Left cardiac atrium (tissue), 4 donors: ENCODE measurements around the gene NHSL2. TPM values are rescaled to one million over a fixed set of nuclear protein-coding genes. Genes with fewer than 3 reads are reported as not detected.
A peak's percentile ranks its signal among the peaks of the same experiment; 100 is the strongest.
"Not testable (repeated sequence)": the region's sequence is repeated elsewhere in the genome, so short reads cannot be mapped to it uniquely, and the experiment has no call there.

ENCODE experiments used
- ATAC-seq, 2 donors: fragments of 200-7000 bp; cut with Tn5 transposase; one replicate each; pipeline ENCODE4 v1.9.1; 2020; ENCODE audit warnings: mild to moderate bottlenecking in 2 of 2, moderate library complexity in 2 of 2
- DNase-seq: peaks from one replicate; pipeline ENCODE4 v3.0.0-alpha.2; 2020
- intact Hi-C, 2 donors: fragments of 100-400 bp; cut with DNase I; formaldehyde crosslinking; loops; one replicate each; pipeline versions ENCODE4 v1.14.1 to v1.15.1; 2022 to 2023
- total RNA-seq, 2 donors: library from RNA; stranded (reverse); fragmentation: NEBNext Ultra II Directional; extraction: Animal tissue kit (Norgen Biotek cat#: 25700); gene quantifications; one replicate each; pipeline ENCODE4 v1.2.1, GENCODE V29; 2021
- donor health status: DM: no; HTN: yes; CAD: no.
- donor health status: DM: no; HTN: yes; CAD: no; lungs with severe emphysema.
- donor health status: DM: yes; HTN: yes; CAD: no.
- donor health status: Dilated cardiomyopathy.

NHSL2 gene
- total RNA-seq, 2 donors from 2014 or later = 6.1 to 8.8 TPM

DNA sequence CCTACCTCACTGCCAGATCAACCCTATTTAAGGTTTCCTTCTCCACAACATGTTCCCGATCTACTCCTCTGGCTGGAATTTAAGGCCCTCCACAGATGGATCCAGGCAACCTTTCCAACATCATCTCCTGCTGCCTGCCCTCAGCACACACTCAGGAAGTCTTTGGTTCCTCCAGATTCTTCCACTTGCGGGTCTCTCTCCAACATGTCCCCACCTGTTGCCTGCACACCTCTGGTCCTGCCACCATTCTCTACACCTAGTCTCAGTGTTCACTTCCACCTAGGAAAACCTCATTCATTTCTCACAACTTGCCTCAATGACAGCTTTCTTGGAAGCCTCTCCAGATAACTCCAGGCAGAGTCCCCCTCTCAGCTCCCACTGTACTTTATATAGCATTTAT lies 140.9 kb downstream of the NHSL2 start:
- no peak for DNase-seq
- intact Hi-C loops = no loop called here

DNA sequence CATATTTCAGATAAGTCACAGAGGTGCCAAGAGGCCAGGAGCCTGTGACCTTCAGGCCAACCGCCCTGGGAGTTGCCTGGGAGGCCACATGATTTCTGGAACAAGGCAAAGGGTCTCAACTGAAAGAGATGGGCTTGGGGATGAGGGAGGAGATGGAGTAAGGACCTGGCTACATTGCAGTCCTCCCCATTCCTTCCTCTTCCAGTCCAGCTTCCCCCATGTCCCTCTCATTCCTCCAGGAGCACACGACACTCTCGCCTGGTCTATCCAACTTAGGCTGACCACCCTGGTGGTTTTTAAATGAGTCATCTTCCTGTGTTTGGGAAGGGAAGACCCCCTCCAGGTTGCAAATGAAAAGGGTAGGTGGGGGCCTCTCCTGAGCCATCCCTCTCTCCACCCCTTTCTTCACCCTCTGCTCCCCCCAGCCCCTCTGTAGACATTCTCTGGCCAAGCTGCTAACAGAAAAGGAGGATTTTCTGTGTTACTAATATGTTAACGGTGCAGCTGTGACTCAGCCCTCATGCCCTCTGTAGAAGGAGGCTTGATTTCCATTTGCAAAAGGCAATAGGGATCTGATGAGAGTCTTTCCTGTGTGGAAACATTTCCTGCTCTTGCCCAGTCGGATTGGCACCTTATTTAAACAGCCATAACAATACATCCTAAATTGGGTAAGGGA lies 141.9 kb downstream of the NHSL2 start:
- DNase-seq (no peak), ATAC-seq (no peak)
- intact Hi-C loops = no loop called here

More for the DNA sequence above, 140.9 kb downstream of the NHSL2 start:
- ATAC-seq = no peak

DNA sequence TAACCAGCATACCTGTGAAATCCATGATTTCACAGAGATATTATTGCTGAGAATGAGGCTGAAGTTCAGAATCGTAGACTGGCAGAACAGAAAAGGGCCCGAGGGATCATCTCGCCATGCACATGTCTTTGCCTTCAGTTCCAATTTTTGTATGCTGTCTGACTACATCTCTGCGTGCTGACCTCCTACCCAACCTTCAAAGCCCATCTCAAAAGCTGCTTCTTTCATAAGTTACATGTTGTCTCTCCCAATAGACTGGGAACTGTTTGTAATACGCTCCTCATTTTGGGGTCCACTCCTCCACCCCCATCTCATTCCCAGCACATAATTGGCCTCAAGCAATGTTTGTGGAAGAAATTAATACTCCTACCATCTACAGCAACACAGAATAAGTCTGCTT lies 142.9 kb downstream of the NHSL2 start:
- intact Hi-C loops = no loop called here
- no peak for DNase-seq
- no peak for ATAC-seq

DNA sequence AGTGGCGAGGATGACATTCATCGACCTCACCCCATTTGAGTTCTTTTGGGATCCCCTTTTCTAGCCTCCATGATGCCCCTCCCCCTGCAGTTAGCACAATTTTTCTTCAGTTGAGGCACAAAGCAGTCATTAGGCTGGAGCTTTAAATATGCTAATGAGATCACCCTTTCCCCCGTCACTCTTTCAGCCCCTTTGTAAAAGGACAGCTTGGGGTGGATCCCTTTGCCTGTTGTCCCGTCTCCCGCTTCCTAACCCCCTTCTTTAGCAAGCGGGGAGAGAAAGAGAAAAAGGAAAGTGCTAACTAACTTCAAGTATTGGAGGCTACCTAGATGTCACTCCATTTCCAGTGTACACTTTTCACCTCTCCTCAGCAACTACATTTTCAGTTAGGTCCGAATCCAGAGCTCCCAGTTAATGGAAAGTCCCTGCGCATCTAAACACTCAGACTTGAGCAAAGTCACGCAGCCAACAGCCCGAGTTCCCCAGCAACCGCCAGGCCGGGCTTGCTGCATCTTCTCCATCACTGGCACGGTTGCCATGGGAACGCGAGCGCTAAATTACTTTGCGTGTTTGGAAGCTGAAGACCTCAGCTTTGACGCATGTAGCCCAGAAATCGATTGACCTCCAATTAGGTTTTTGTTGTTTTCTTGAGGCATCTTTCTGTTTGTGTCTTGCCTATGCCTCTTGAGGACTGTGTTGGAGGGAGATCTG lies 144.3 kb downstream of the NHSL2 start:
- intact Hi-C loops = no loop called here
- ATAC-seq (no peak), DNase-seq (no peak)

DNA sequence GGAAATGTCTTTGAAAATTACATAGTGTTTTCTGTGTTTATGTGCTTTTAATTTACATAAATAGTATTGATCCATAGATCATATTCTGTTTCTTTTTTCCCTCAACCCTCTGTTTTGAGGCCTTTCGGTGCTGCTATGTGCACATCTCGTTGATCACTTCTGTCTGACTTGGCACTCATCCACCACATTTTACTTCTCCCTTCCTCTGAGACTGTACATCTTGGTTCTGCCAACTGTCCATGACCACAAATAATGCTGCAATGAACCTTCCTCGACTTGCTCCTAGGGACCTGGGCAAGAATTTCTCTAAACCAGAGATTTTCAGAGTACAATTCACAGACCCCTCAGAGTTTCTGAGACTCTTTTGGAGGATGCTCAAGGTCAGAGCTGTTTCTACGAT lies 146.7 kb downstream of the NHSL2 start:
- no peak for DNase-seq
- intact Hi-C loops = no loop called here
- ATAC-seq = no peak

DNA sequence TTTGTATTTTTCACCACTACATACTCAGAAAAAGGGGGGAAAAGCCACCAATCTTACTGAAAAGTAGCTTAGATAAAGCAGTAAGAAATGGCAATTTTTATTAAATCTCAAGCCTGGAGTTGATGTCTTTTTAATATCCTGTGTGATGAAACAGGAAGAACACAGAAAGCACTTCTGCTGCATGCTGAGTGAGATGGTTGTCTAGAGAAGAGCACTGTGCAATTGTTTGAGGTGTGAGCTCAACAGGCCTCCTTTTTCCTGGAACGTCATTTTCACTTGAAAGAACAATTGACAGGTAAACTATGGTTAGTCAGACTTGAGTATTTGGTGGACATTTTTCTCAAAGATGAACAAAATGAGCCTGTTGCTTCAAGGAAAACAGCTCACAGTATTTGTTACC lies 147.2 kb downstream of the NHSL2 start:
- no peak for ATAC-seq

DNA sequence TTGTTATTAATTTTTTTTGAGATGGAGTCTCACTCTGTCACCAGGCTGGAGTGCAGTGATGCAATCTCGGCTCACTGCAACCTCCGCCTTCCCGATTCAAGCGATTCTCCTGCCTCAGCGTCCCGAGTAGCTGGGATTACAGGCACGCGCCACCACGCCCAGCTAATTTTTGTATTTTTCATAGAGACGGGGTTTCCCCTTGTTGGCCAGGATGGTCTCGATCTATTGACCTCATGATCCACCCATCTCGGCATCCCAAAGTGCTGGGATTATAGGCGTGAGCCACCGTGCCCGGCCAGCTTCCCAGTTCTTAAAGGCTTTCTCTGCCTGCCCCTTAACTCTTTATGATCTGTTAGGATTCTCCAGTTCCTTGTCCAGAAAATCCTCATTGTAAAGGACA lies 147.7 kb downstream of the NHSL2 start:
- ATAC-seq, intact Hi-C loops, DNase-seq: not testable (repeated sequence)

More for the DNA sequence above, 147.2 kb downstream of the NHSL2 start:
- intact Hi-C loops = no loop called here
- no peak for DNase-seq

DNA sequence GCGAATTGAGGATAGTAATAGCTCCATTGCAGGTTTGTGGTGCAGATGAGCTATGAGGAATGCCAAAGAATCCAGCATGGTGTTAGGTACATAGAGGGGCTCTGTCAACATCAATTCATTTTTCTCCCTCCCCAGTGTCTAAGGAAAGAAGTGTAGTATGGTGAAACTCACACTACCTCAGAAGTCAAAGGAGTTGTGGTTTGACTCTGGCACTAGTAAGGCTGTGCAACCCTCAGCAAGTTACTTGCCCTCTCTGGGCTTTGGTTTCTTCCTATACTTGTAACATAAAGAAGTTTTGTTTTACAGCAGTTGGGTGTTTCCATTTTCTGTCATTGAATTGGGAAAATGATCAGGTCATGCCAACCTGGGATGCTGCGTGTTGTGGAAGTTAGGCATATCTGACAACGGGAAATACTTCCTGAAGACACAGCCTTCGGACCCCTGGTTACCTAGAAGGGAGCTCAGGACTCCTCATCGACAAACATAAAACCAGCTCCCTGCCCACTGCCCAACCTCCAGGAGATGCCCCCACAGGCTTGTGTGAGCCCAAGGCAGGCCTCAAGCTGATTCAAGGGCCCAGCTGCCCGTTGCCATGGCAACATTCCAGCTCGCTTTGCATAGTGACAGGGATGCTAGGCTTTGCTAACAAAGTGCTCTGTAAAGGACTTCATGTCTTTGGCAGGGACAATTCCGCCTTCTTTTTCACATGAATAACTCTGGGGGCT lies 149.7 kb downstream of the NHSL2 start:
- DNase-seq (no peak), ATAC-seq (peak in 1 of 2 donors; percentile 18)
- intact Hi-C loops = no loop called here

DNA sequence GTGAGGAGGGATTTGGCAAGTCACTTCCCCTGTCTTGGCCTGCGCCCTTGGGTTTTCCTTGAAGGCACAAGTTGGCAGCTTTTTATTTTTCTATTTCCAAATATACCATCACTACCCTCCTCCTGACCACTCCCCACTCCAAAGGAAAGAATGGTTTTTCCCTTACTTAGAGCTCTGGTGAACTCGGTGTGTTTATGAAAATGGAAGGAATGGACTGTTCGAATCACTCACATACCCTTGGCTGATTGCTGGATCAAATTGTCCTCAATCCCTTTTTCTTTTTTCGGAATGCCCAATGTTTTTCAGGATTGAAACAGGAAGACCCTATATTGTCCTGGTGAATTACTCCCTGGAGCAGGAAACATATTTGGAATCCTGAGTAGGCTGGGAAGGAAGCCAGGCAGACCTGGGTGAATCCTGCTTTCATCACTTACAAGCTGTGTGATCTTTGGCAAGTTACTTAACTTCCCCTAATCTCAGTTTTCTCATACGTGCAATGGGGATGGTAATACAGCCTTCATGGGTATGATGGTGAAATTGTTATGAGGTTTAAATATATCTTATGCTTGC lies 150.4 kb downstream of the NHSL2 start:
- DNase-seq (no peak), ATAC-seq (no peak)
- intact Hi-C loops = no loop called here

DNA sequence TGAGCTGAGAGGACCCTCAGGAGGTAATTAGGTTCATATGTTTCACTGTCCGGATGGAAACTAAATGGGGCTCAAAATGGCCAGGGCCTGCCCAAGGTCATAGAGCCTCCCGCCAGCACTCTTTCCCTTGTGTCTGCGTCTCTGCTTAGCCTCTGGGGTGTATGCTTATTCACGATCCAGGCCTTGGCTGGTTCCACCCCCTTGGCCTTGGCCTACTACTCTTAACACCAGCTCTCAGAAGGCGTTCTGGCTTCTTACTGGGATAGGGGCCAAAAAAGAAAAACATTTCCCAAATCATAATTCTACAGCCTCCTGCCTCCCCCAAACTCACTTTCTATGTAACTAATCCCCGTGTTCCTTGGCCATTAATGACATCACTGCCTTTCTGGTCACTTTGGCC lies 152.3 kb downstream of the NHSL2 start:
- ATAC-seq = peak; percentile 85 to 91
- DNase-seq = peak; percentile 54
- intact Hi-C loops = no loop called here

DNA sequence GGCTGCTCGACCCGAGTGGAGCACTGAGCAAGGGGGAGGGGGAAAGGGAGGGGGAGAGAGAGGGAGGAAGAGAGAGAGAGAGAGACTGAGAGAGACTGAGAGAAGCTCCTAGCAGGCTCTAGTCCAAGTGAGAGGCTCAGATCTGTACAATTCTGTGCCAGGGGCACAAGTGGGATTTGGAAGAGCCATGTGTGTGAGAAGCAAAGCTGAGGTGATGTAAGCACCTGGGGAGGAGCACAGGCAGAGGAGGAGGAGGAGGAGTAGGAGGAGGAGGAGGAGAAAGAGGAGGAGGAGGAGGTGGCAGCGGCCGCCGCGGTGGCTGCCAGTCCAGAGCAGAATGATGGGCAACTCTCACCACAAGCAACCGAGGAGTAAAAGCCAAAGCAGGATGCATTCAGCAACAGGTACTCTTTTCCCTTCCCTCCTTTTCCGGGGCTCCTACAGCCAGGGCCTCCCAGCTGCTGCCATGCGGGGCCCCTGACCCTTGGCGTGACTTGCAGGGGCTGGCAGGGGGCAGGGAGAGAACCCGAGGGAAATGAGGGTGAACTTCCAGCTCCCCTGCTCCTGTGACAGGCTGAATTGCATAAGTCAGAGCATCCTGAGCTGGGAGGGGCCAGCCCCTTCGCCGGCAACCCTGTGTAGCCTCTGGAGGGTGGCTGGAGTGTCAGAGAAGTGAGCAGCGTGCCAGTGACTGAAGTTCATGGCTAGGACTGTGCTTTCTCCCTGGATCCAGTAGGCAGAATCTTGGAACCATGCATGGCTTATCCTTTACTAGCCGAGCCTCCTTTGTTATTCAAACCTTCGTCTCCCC lies 158.9 kb downstream of the NHSL2 start:
- ATAC-seq = peak; percentile 27 to 32

DNA sequence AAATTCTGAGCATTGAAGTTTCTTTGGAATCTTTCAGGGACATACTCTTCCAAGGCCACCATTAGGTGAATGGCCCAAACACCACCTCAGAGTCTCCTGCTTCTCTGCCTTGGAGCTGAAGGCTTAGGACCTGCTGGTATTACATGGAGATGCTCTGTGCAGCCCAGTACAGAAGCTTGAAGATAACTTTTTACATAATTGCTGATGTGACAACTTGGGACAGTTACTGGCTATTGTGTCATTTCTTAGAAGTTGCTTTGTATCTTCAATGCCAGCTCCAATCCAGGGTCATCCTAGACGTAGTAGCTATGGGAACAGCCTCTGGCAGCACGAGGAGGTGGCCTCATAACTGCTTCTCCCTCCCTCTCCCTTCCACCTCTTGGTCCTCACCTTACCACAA lies 160.6 kb downstream of the NHSL2 start:
- ATAC-seq = no peak
- intact Hi-C loops = no loop called here
- no peak for DNase-seq

More for the DNA sequence above, 158.9 kb downstream of the NHSL2 start:
- intact Hi-C loops = no loop called here
- no peak for DNase-seq

DNA sequence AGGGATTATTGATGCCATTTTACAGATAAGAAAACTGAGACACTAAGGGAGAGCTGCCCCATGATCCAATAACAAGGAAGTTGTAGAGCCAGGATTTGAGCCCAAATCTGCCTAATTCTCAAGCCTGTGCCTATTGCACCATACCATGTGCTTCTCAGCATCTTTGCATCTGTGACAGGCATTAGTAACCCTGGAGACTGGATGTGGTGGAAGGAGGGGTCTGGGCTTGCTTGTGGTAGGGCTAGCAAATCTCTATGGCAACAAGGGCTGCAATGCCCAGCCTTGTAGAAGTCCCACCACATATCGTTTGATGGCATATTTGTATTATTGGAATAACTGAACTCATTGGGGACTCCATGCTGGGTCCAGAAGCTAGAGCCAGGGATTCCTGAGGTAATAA lies 163.0 kb downstream of the NHSL2 start:
- intact Hi-C loops = no loop called here
- ATAC-seq (no peak), DNase-seq (no peak)

DNA sequence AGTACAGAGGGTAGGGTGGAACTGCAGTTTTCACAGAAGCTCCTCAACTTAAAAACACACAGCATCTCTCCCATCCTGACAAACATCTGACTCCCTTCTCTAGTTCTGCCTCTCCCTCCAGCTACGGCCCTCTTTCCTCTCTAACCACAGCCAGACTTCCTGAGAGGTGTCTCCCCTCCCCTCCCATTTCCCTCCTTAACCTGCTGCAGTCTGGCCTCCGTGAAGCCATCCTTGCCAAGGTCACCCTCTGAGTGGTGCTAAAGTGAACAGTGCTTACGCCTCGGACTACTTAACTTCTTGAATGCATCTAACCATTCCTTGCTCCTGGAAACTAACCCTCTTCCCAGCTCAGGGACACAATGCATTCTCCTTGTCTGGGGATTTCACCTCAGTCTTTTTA lies 167.8 kb downstream of the NHSL2 start:
- DNase-seq = no peak
- no peak for ATAC-seq
- intact Hi-C loops = no loop called here

DNA sequence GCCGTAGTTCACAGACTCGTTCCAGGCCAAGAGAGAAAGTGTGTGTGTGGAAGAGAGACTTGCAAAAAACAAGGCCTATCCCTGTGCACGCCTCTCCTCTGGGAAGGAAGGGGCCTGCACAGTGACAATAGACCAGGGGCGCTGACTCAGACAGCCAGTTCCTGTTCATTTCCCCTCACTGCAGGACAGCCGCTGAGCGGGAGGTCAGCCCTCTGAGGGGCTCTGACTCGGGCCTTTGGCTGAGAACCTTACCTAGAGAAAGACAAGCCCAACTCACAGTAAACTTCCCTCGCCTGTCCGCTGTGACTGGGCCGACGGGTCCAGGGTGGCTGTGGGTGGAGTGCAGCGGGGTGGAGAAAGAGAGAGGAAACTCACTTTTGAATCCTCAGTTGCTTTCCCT lies 169.0 kb downstream of the NHSL2 start:
- peak; percentile 64 for DNase-seq
- intact Hi-C loops = no loop called here

DNA sequence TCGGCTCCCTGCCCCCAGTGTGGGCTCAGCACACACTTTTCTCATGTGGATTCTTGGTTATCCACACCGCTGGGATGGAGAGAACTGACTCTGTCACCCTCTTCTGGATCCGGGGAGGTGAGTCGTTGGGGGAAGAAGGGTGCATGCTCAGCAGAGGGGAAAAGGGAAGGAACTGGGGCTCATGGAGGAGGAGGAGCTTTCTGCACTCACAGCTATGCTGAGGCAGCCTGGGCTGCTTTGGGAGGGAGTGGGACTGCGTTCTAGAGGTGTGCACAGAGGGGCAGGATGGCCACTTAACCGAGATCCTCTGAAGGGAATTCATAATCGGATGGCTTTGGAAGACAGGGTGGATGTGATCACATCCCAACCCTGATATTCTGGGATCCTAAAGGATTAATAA lies 169.5 kb downstream of the NHSL2 start:
- intact Hi-C loops = no loop called here
- ATAC-seq = peak in 1 of 2 donors; percentile 53
- no peak for DNase-seq

More for the DNA sequence above, 169.0 kb downstream of the NHSL2 start:
- ATAC-seq = peak; percentile 76 to 90

DNA sequence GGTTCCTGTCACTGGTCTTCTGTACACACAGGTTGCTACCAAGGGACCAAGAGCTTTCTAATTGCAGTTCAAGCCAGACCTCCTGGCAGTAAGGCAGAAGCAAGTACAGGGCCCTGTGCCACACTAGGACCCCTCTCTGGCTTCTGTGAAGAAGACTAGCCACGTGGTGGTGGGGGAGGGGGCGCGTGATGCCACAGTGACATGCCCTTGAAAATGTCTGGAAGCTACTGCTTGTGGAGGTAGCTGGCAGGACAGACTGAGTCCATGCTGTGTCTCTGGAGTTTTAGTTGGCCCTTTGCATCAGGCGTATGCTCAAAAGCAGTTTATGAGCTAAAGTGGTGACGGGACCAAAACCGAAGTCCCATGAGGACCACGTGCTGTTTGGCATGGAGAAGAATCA lies 170.2 kb downstream of the NHSL2 start:
- DNase-seq = no peak
- intact Hi-C loops = no loop called here

DNA sequence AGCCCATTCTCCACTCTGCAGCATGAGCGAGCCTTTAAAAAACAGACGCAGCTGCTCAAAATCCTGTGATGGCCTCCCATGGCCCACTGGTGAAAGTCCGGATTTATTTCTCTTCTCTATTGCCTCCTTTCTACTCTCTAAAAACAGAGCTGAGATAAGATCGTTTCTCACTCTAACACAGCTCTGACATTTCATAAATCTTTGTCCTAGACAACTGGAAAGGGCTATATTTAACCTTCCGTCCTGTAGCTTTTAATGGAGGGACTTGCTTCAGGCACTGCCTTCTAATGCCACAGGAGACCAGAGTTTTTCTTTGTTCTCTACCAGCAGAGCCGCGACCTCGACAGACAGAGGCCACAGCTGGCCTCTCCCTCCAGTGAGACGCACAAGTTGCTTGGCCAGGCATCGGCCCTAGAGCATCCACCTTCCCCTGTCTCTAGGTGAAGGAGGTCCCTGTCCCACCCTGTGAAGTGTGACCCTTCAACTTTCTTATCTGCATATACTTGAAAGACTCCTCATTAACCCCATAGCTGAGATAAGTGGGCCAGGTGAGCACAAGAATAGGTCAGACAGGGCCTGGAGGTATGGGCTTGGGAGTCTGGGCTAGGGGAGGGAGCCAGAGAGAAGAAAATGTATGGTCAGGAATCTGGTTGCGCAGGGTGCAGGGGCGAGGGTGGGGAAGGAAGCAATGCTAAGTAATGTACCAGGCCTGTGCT lies 171.1 kb downstream of the NHSL2 start:
- DNase-seq = no peak
- peak in 1 of 2 donors; percentile 23 for ATAC-seq
- intact Hi-C loops = no loop called here

More for the DNA sequence above, 170.2 kb downstream of the NHSL2 start:
- ATAC-seq = no peak
